Ishikawa (cell line): ENCODE results near the gene ABHD11.

Experiments used
- CEBPB ChIP-seq: IDR thresholded peaks from 2 replicates; pipeline ENCODE4 v1.6.1; 2012
- CREB1 ChIP-seq: IDR thresholded peaks from 2 replicates; pipeline ENCODE4 v1.6.1; 2012; ENCODE audit warnings: low read depth
- EGR1 ChIP-seq: IDR thresholded peaks from 2 replicates; pipeline ENCODE4 v1.6.1; 2012
- EP300 ChIP-seq: IDR thresholded peaks from 2 replicates; pipeline ENCODE4 v1.6.1; 2012; ENCODE audit warnings: borderline replicate concordance
- FOXM1 ChIP-seq: IDR thresholded peaks from 2 replicates; pipeline ENCODE4 v1.6.1; 2012; ENCODE audit warnings: low read depth, borderline replicate concordance
- MAX ChIP-seq: IDR thresholded peaks from 2 replicates; pipeline ENCODE4 v1.6.1; 2012
- NFIC ChIP-seq: IDR thresholded peaks from 2 replicates; pipeline ENCODE4 v1.6.1; 2012
- RAD21 ChIP-seq: IDR thresholded peaks from 2 replicates; pipeline ENCODE4 v1.6.1; 2012; ENCODE audit warnings: low read depth
- REST ChIP-seq: IDR thresholded peaks from 2 replicates; pipeline ENCODE4 v1.6.1; 2012; ENCODE audit warnings: low read depth, mild to moderate bottlenecking
- TAF1 ChIP-seq: IDR thresholded peaks from 2 replicates; pipeline ENCODE4 v1.6.1; 2012; ENCODE audit warnings: low read depth, mild to moderate bottlenecking
- TCF12 ChIP-seq: IDR thresholded peaks from 2 replicates; pipeline ENCODE4 v1.6.1; 2012; ENCODE audit warnings: low read depth
- TEAD4 ChIP-seq: IDR thresholded peaks from 2 replicates; pipeline ENCODE4 v1.6.1; 2012
- USF1 ChIP-seq: IDR thresholded peaks from 2 replicates; pipeline ENCODE4 v1.6.1; 2012
- YY1 ChIP-seq: IDR thresholded peaks from 2 replicates; pipeline ENCODE4 v1.6.1; 2012; ENCODE audit warnings: low read depth
- ZBTB7A ChIP-seq: IDR thresholded peaks from 2 replicates; pipeline ENCODE4 v1.6.1; 2012; ENCODE audit warnings: low read depth

Gene ABHD11

GRCh38 chr7:73742338-73742752 lies 3.7 kb upstream of the ABHD11 start:
- TF ChIP-seq CEBPB (no peak), ZBTB7A (no peak), CREB1 (no peak), TAF1 (no peak), TCF12 (no peak), YY1 (no peak), REST (no peak), EP300 (peak; percentile 63; the same call in 1 of the 2 replicates), MAX (peak; percentile 10), EGR1 (no peak), TEAD4 (peak; percentile 85), FOXM1 (peak; percentile 32; the same call in 1 of the 2 replicates), RAD21 (no peak), NFIC (peak; percentile 62; the same call in 1 of the 2 replicates), USF1 (peak; percentile 79)

GRCh38 chr7:73741600-73741999 lies 3.0 kb upstream of the ABHD11 start:
- TF ChIP-seq CEBPB (peak; percentile 74), MAX (peak; percentile 36; the same call in 1 of the 2 replicates), TEAD4 (peak; percentile 86), CREB1 (no peak), EGR1 (no peak), RAD21 (peak; percentile 12; the same call in 1 of the 2 replicates), ZBTB7A (peak; percentile 74; the same call in 1 of the 2 replicates), YY1 (no peak), USF1 (no peak), TCF12 (peak; percentile 99), NFIC (peak; percentile 94), EP300 (peak; percentile 99), FOXM1 (peak; percentile 96), TAF1 (no peak), REST (no peak)

GRCh38 chr7:73740771-73741170 lies 2.2 kb upstream of the ABHD11 start:
- no peak for TF ChIP-seq YY1
- TF ChIP-seq TEAD4 = no peak
- no peak for TF ChIP-seq REST
- TF ChIP-seq ZBTB7A = no peak
- no peak for TF ChIP-seq NFIC
- no peak; the same call in 1 of the 2 replicates for TF ChIP-seq EP300
- 0 out of 2 replicates have a peak, but pooled peaks have one; percentile 18 for TF ChIP-seq TAF1
- TF ChIP-seq CREB1 = no peak
- peak; percentile 53; the same call in 1 of the 2 replicates for TF ChIP-seq MAX
- TF ChIP-seq EGR1 = no peak
- TF ChIP-seq USF1 = no peak
- no peak for TF ChIP-seq FOXM1
- no peak for TF ChIP-seq RAD21
- peak; percentile 53; the same call in 1 of the 2 replicates for TF ChIP-seq TCF12
- no peak for TF ChIP-seq CEBPB
